Epithelial cell of esophagus (primary cell): Measurements from ENCODE around the gene TMEM117.
A peak's percentile ranks its signal among the peaks of the same experiment; 100 is the strongest.

Experiments
- DNase-seq: peaks from one replicate; pipeline ENCODE4 v3.0.0; 2010; ENCODE audit warnings: low read depth
- H3K4me3 ChIP-seq: 2 replicates; pipeline ENCODE4 v1.5.1; 2011; ENCODE audit warnings: mild to moderate bottlenecking, low read length, control low read depth
- CTCF ChIP-seq: IDR thresholded peaks from 2 replicates; pipeline ENCODE4 v1.5.1; 2011; ENCODE audit warnings: low read depth, mild to moderate bottlenecking, low read length, control low read depth, inconsistent platforms; ENCODE audit not compliant: insufficient read depth; ENCODE audit errors: missing control alignments

TMEM117 gene

GRCh38 chr12:44143175-44143574 is 307.3 kb downstream of the TMEM117 start:
- no peak overlapping the region for H3K4me3 ChIP-seq
- no peak for DNase-seq
- no peak for TF ChIP-seq CTCF

- DNase-seq, result no peak
- no peak overlapping the region for H3K4me3 ChIP-seq
- no peak for TF ChIP-seq CTCF
These were observed 313.1 kb downstream of the TMEM117 start for GRCh38 chr12:44148936-44149335.

- TF ChIP-seq CTCF, result no peak
- H3K4me3 ChIP-seq, result no peak overlapping the region
- DNase-seq, result no peak
These were observed 318.2 kb downstream of the TMEM117 start for GRCh38 chr12:44154128-44154527.

GRCh38 chr12:44155358-44155757 is 319.5 kb downstream of the TMEM117 start:
- H3K4me3 ChIP-seq, result no peak overlapping the region
- no peak for TF ChIP-seq CTCF
- peak; percentile 10 for DNase-seq

GRCh38 chr12:44157359-44157758 is 321.5 kb downstream of the TMEM117 start:
- no peak for DNase-seq
- no peak overlapping the region for H3K4me3 ChIP-seq
- TF ChIP-seq CTCF, result no peak

- no peak overlapping the region for H3K4me3 ChIP-seq
- no peak for TF ChIP-seq CTCF
- no peak for DNase-seq
These were observed 322.9 kb downstream of the TMEM117 start for GRCh38 chr12:44158746-44159145.

GRCh38 chr12:44159216-44159615 is 323.3 kb downstream of the TMEM117 start:
- H3K4me3 ChIP-seq, result no peak overlapping the region
- no peak for DNase-seq
- no peak for TF ChIP-seq CTCF
